Upper lobe of left lung (tissue), 4 donors: ENCODE measurements around the gene AR.

Source experiments
- CTCF ChIP-seq, 6 experiments: fragments of 450-650 bp in 4 of 6; fragments of 200-600 bp in 2 of 6; sonication (generic) in 2 of 6; IDR thresholded peaks; one replicate each; pipeline ENCODE4 v1.5.1; 2016 to 2019; ENCODE audit warnings: antibody characterized with exemption in 6 of 6
- POLR2AphosphoS5 ChIP-seq, 2 donors: sonication (generic); formaldehyde crosslinking; IDR thresholded peaks; one replicate each; pipeline ENCODE4 v1.5.1; 2017; ENCODE audit warnings: antibody characterized with exemption in 2 of 2

DNA sequence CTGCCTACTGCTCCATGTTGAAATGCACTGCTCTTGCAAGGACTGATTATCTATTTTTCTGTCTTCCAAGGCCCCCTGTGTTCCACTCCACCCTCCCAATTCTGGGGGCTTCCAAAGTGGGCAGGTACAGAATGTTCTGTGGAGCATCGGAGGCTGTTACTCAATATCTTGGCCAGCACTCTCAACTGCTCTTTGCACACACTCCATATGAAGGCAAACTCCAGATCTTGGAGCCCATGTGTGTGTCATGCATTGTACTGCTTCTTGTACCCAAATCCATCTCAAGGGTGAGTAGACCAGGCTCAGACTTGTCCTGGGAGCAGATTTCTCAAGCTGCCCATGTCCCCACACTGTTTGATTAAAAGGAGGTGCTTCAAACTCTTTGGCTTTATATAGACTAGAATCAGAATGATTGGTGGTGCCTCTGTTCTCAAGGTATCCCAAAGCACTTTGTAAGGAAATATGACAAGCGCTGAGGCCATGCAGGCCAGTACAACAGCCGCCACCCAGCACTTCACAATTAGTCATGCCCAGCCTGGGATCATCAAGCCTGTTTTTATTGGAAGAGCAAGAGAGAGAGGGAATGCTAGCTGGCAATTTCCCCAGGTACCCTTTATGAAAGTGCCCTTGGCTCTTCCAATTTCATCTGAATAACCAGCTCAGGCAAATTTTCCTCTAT, 44.3 kb downstream of the AR start:
- TF ChIP-seq CTCF (IDR thresholded peaks at IDR 0.05), result no peak
- TF ChIP-seq POLR2AphosphoS5 (IDR thresholded peaks at IDR 0.05), result no peak
